ENCODE measurements around the gene ANXA9. TPM values are rescaled to one million over a fixed set of nuclear protein-coding genes. Genes with fewer than 3 reads are reported as not detected.

Gene ANXA9
- total RNA-seq, 5 donors from 2014 or later (not counting 1 experiment from before 2014, with no cell fraction given), result 0.15 to 0.16 TPM; not detected in 3

DNA sequence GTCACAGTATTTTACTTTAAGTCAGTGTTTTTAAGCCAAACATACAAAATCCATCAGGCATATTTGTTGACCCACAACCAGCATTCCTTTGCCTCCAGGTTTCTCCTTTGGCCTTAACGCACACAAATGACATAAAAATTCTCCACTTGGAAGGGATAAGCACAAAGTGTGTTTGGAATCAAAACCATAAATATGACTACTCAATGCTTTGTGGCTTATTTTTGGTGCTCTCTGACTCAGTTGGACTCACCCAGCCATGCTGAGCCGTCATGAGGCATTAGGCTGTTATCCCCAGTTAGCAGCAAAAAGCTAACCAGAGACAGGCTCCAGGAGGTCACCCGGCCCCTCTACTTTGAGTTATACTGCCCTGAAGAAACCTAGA is 27.1 kb downstream of the ANXA9 start:
- Mint-ChIP-seq H3K4me3 (peak overlapping the region; percentile 96 to 98 (median 98)), H3K27ac (peak overlapping the region; percentile 96 to 99), H3K9me3 (no peaks in the 10 kb centered on the region), H3K27me3 (no peaks in the 10 kb centered on the region), H3K4me1 (peaks cover 72 to 82% (median 79%) of the 10 kb centered on the region in 3 donors), H3K36me3 (peaks cover 8% of the 10 kb centered on the region)
- H3K27me3 ChIP-seq (replicated peaks in 1 of 2; ENCODE audit: control insufficient read depth in 2 of 2, extremely low read depth in 1 of 2, insufficient read depth in 2 of 2, low read length in 1 of 2), result no peaks in the 10 kb centered on the region
- H3K4me3 ChIP-seq (ENCODE audit: control insufficient read depth in 1 of 2, extremely low read depth in 1 of 2, low read length in 1 of 2), result peak overlapping the region; percentile 80 to 82
- peaks cover 36 to 67% of the 10 kb centered on the region in 2 experiments for H3K4me1 ChIP-seq (ENCODE audit: control insufficient read depth in 1 of 2, extremely low read depth in 1 of 2, insufficient read depth in 2 of 2, low read length in 2 of 2)
- 69% methylated on average over 2 of the region's 3 CpGs for WGBS (ENCODE audit: insufficient coverage)
- POLR2A ChIA-PET, result no interaction called here
- peaks cover 0 to 10% of the 10 kb centered on the region in 2 donors for H3K36me3 ChIP-seq (ENCODE audit: control insufficient read depth in 2 of 2, extremely low read depth in 1 of 2, insufficient read depth in 1 of 2, low read length in 1 of 2)
- peak overlapping the region; percentile 97 for H3K27ac ChIP-seq (ENCODE audit: low read length)
- no peak for ATAC-seq (replicated peaks in 1 of 4)
- DNase-seq, result no peak
- H3K9me3 ChIP-seq, result no peaks in the 10 kb centered on the region
- CTCF ChIA-PET, result interaction anchor here in 1 of 2 donors (0.6 kb wide), 1 partner anchor 330 kb away, joined by 4 read pairs; no protein-coding TSS in a partner anchor

DNA sequence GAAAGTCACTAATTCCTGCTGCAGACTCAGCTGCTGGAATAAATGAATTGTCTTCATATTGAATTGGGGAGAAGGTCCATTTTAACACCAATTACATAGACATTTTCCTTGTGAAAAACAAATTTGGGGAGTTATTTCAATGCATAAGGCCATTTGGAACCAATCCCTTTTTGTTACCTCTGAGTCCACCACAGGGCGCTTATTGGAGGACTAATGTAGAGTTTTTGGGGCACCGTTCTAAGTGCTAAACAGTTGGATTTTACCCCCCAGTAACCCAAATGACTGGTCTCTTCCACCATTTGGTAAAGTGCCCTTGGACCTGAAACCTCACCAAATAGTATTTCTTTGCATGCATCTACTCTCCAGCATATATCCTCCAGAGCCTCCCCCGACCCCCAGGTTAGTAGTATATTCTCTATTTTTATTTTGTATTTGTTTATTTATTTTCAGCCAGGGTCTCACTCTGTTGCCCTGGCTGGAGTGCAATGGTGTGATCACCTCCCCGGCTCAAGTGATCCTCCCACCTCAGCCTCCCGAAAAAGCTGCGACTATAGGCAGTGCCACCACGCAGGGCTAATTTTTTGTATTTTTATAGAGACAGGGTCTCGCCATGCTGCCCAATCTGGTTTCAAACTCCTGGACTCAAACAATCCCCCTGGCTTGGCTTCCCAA is 27.7 kb downstream of the ANXA9 start:
- no peak for DNase-seq
- H3K36me3 Mint-ChIP-seq, result peaks cover 8% of the 10 kb centered on the region
- peak overlapping the region; percentile 96 to 98 (median 98) for H3K4me3 Mint-ChIP-seq
- peaks cover 70 to 78% (median 74%) of the 10 kb centered on the region in 3 donors for H3K4me1 Mint-ChIP-seq
- Histone ChIP-seq H3K27ac (ENCODE audit: low read length) (peak overlapping the region; percentile 40), H3K4me1 (ENCODE audit: control insufficient read depth in 1 of 2, extremely low read depth in 1 of 2, insufficient read depth in 2 of 2, low read length in 2 of 2) (peaks cover 34 to 63% of the 10 kb centered on the region in 2 experiments), H3K36me3 (ENCODE audit: control insufficient read depth in 2 of 2, extremely low read depth in 1 of 2, insufficient read depth in 1 of 2, low read length in 1 of 2) (peaks cover 0 to 10% of the 10 kb centered on the region in 2 donors), H3K27me3 (replicated peaks in 1 of 2; ENCODE audit: control insufficient read depth in 2 of 2, extremely low read depth in 1 of 2, insufficient read depth in 2 of 2, low read length in 1 of 2) (no peaks in the 10 kb centered on the region), H3K4me3 (ENCODE audit: control insufficient read depth in 1 of 2, extremely low read depth in 1 of 2, low read length in 1 of 2) (peak overlapping the region in 1 of 2 donors; percentile 82), H3K9me3 (no peaks in the 10 kb centered on the region)
- ChIA-PET CTCF (interaction anchor here in 1 of 2 donors (0.6 kb wide), 1 partner anchor 330 kb away, joined by 4 read pairs; no protein-coding TSS in a partner anchor), POLR2A (no interaction called here)
- no peaks in the 10 kb centered on the region for H3K9me3 Mint-ChIP-seq
- H3K27me3 Mint-ChIP-seq, result no peaks in the 10 kb centered on the region
- ATAC-seq (replicated peaks in 1 of 4), result no peak
- H3K27ac Mint-ChIP-seq, result peak overlapping the region; percentile 96 to 99
- WGBS (ENCODE audit: insufficient coverage), result 80% methylated on average over 1 of the region's 8 CpGs

DNA sequence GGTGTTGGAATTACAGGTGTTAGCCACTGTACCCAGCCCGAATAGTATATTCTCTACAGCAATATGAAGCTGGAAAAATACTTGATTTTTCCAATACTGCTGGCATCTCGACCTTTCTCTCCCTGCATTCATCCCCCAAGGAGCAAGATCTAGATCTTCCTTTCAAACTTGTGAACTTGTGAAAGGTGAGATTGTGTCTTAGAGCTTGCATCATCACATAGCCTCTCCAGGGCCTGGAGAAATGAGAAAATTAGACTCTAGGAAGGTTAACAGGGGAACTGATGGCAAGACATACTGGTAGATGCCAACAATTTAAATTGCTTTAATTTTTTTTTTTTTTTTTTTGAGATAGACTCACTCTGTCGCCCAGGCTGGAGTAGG is 28.2 kb downstream of the ANXA9 start:
- Histone ChIP-seq H3K9me3 (no peaks in the 10 kb centered on the region), H3K36me3 (ENCODE audit: control insufficient read depth in 2 of 2, extremely low read depth in 1 of 2, insufficient read depth in 1 of 2, low read length in 1 of 2) (peaks cover 0 to 10% of the 10 kb centered on the region in 2 donors), H3K27me3 (replicated peaks in 1 of 2; ENCODE audit: control insufficient read depth in 2 of 2, extremely low read depth in 1 of 2, insufficient read depth in 2 of 2, low read length in 1 of 2) (no peaks in the 10 kb centered on the region), H3K27ac (ENCODE audit: low read length) (no peak overlapping the region), H3K4me1 (ENCODE audit: control insufficient read depth in 1 of 2, extremely low read depth in 1 of 2, insufficient read depth in 2 of 2, low read length in 2 of 2) (peaks cover 32 to 58% of the 10 kb centered on the region in 2 experiments), H3K4me3 (ENCODE audit: control insufficient read depth in 1 of 2, extremely low read depth in 1 of 2, low read length in 1 of 2) (no peak overlapping the region)
- Mint-ChIP-seq H3K27me3 (no peaks in the 10 kb centered on the region), H3K9me3 (no peaks in the 10 kb centered on the region), H3K27ac (no peak overlapping the region), H3K36me3 (peaks cover 8% of the 10 kb centered on the region), H3K4me1 (peaks cover 66 to 75% (median 72%) of the 10 kb centered on the region in 3 donors), H3K4me3 (peak overlapping the region; percentile 21 to 96 (median 24))
- no peak for DNase-seq
- ChIA-PET CTCF (no interaction called here), POLR2A (no interaction called here)
- ATAC-seq (replicated peaks in 1 of 4), result no peak
- WGBS (ENCODE audit: insufficient coverage), result 100% methylated on average over 1 of the region's 3 CpGs

DNA sequence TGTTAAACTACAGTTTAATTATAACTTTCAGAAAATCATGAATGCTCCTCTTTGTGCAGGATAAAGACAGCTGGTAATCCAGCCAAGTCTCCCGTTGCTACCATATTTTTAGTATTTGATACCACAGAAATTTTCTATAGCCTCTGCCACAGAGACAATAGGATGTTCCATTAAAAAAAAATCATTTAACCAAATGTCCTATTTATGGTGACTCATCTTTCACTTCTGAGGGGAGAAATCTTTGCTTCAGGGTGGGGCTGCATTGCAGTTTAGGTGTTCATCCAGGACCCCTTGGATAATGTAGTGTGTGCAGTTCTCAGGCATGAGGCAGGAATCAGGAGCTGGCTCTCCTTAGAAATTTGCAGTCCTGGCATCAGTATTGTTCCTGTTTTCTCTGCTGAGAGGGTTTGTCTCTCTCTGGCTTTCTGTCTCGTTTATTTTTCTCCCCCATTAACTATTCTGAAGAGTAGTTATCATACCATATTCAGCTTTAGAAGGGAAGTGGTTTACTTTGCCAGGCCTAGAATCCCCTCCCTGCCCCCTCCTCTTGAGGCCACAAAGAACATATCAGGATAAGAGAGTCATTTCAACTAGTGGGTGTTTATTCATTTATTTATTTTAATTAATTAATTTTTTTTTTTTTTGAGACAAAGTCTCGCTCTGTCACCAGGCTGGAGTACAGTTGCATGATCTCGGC is 29.2 kb downstream of the ANXA9 start:
- H3K4me3 Mint-ChIP-seq, result peak overlapping the region; percentile 11 to 56 (median 25)
- DNase-seq (no peak), ATAC-seq (replicated peaks in 1 of 4) (no peak)
- no peaks in the 10 kb centered on the region for H3K9me3 Mint-ChIP-seq
- CTCF ChIA-PET, result interaction anchor here (0.5 to 1.3 kb wide), 3 partner anchors 13 to 47 kb away, joined by 3 to 6 read pairs (median 4); no protein-coding TSS in a partner anchor
- H3K27me3 Mint-ChIP-seq, result no peaks in the 10 kb centered on the region
- peaks cover 0 to 10% of the 10 kb centered on the region in 2 donors for H3K36me3 ChIP-seq (ENCODE audit: control insufficient read depth in 2 of 2, extremely low read depth in 1 of 2, insufficient read depth in 1 of 2, low read length in 1 of 2)
- POLR2A ChIA-PET, result no interaction called here
- H3K4me3 ChIP-seq (ENCODE audit: control insufficient read depth in 1 of 2, extremely low read depth in 1 of 2, low read length in 1 of 2), result peak overlapping the region in 1 of 2 donors; percentile 15
- H3K27ac ChIP-seq (ENCODE audit: low read length), result no peak overlapping the region
- H3K27me3 ChIP-seq (replicated peaks in 1 of 2; ENCODE audit: control insufficient read depth in 2 of 2, extremely low read depth in 1 of 2, insufficient read depth in 2 of 2, low read length in 1 of 2), result no peaks in the 10 kb centered on the region
- peaks cover 56 to 65% (median 62%) of the 10 kb centered on the region in 3 donors for H3K4me1 Mint-ChIP-seq
- peaks cover 8% of the 10 kb centered on the region for H3K36me3 Mint-ChIP-seq
- peak overlapping the region; percentile 65 to 79 for H3K27ac Mint-ChIP-seq
- no peaks in the 10 kb centered on the region for H3K9me3 ChIP-seq
- H3K4me1 ChIP-seq (ENCODE audit: control insufficient read depth in 1 of 2, extremely low read depth in 1 of 2, insufficient read depth in 2 of 2, low read length in 2 of 2), result peaks cover 32 to 53% of the 10 kb centered on the region in 2 experiments
- WGBS (ENCODE audit: insufficient coverage), result no CpG with 5 or more reads among the region's 4 CpGs

DNA sequence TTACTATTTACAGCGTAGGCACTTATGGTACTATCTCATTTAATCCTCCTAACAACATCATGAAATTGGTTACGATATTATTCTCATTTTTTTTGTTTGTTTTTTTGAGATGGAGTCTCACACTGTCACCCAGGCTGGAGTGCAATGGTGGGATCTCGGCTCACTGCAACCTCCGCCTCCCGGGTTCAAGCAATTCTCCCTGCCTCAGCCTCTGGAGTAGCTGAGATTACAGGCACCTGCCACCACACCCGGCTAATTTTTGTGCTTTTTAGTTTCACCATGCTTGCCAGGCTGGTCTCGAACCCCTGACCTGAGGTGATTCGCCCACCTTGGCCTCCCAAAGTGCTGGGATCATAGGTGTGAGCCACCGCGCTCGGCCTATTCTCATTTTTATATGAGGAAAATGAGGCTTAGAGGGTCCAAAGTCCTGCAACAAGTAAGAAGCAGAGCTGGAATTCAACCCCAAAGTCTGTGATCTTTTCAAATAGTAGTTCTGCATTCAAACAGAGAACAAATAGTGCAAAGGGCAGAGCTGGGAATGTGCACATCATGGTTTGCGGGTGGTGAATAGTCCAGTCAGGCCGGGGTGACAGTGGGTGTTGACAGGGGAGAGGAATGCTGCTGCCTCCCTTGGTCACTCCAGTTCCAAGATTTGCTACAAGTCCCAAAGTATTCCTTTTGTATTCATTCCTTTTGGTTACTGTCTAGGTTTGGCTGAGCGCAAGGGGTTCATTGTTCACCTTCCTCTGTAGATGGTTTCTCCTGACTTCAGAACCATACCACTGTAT is 30.8 kb downstream of the ANXA9 start:
- no peak for DNase-seq
- peak overlapping the region in 1 of 2 donors; percentile 44 for H3K27ac Mint-ChIP-seq
- peaks cover 8% of the 10 kb centered on the region for H3K36me3 Mint-ChIP-seq
- Histone ChIP-seq H3K36me3 (ENCODE audit: control insufficient read depth in 2 of 2, extremely low read depth in 1 of 2, insufficient read depth in 1 of 2, low read length in 1 of 2) (peaks cover 0 to 13% of the 10 kb centered on the region in 2 donors), H3K27me3 (replicated peaks in 1 of 2; ENCODE audit: control insufficient read depth in 2 of 2, extremely low read depth in 1 of 2, insufficient read depth in 2 of 2, low read length in 1 of 2) (no peaks in the 10 kb centered on the region), H3K27ac (ENCODE audit: low read length) (no peak overlapping the region), H3K4me3 (ENCODE audit: control insufficient read depth in 1 of 2, extremely low read depth in 1 of 2, low read length in 1 of 2) (no peak overlapping the region), H3K4me1 (ENCODE audit: control insufficient read depth in 1 of 2, extremely low read depth in 1 of 2, insufficient read depth in 2 of 2, low read length in 2 of 2) (peaks cover 25 to 37% of the 10 kb centered on the region in 2 experiments), H3K9me3 (no peaks in the 10 kb centered on the region)
- peaks cover 40 to 50% (median 46%) of the 10 kb centered on the region in 3 donors for H3K4me1 Mint-ChIP-seq
- no peak overlapping the region for H3K4me3 Mint-ChIP-seq
- WGBS (ENCODE audit: insufficient coverage), result 93% methylated on average over 10 of the region's 14 CpGs
- no peak for ATAC-seq (replicated peaks in 1 of 4)
- POLR2A ChIA-PET, result interaction anchor here in 1 of 2 donors (0.6 kb wide), 1 partner anchor 77 kb away, joined by 3 read pairs; no protein-coding TSS in a partner anchor
- no peaks in the 10 kb centered on the region for H3K27me3 Mint-ChIP-seq
- H3K9me3 Mint-ChIP-seq, result no peaks in the 10 kb centered on the region
- CTCF ChIA-PET, result interaction anchor here in 1 of 2 donors (0.6 to 1.3 kb wide), 2 partner anchors 17 to 87 kb away, joined by 3 read pairs; no protein-coding TSS in a partner anchor

DNA sequence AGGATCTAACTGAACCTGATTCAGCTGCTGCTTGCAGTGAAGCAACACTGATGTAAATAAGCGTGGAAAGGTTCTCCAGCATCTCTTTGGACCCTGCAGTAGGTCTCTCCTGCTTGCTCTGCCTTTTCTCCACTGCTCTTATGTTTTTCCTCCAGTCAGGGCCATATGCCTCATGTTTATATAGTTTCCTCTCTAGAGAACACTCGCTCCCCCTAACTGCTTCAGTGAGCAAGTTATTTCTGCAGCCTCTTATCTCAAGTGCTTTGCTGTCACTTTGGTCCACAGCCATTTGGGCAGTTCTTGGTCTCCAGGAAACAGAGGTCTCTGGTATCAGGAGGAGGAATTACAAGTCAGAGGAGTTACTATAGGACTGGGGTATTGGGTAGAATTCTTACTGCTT is 31.4 kb downstream of the ANXA9 start:
- ChIA-PET POLR2A (no interaction called here), CTCF (interaction anchor here in 1 of 2 donors (0.6 kb wide), 1 partner anchor 86 kb away, joined by 3 read pairs; no protein-coding TSS in a partner anchor)
- DNase-seq (no peak), ATAC-seq (replicated peaks in 1 of 4) (no peak)
- Histone ChIP-seq H3K27me3 (replicated peaks in 1 of 2; ENCODE audit: control insufficient read depth in 2 of 2, extremely low read depth in 1 of 2, insufficient read depth in 2 of 2, low read length in 1 of 2) (no peaks in the 10 kb centered on the region), H3K9me3 (no peaks in the 10 kb centered on the region), H3K27ac (ENCODE audit: low read length) (no peak overlapping the region), H3K36me3 (ENCODE audit: control insufficient read depth in 2 of 2, extremely low read depth in 1 of 2, insufficient read depth in 1 of 2, low read length in 1 of 2) (peaks cover 0 to 19% of the 10 kb centered on the region in 2 donors), H3K4me3 (ENCODE audit: control insufficient read depth in 1 of 2, extremely low read depth in 1 of 2, low read length in 1 of 2) (no peak overlapping the region), H3K4me1 (ENCODE audit: control insufficient read depth in 1 of 2, extremely low read depth in 1 of 2, insufficient read depth in 2 of 2, low read length in 2 of 2) (peaks cover 23 to 34% of the 10 kb centered on the region in 2 experiments)
- peak overlapping the region in 1 of 2 donors; percentile 44 for H3K27ac Mint-ChIP-seq
- 70% methylated on average over 2 of the region's 2 CpGs for WGBS (ENCODE audit: insufficient coverage)
- H3K27me3 Mint-ChIP-seq, result no peaks in the 10 kb centered on the region
- H3K9me3 Mint-ChIP-seq, result no peaks in the 10 kb centered on the region
- no peak overlapping the region for H3K4me3 Mint-ChIP-seq
- H3K36me3 Mint-ChIP-seq, result peaks cover 13% of the 10 kb centered on the region
- H3K4me1 Mint-ChIP-seq, result peaks cover 34 to 44% (median 41%) of the 10 kb centered on the region in 3 donors

Measured in T-cell (primary cell).